Measurements from ENCODE around the gene CHL1.

DNA sequence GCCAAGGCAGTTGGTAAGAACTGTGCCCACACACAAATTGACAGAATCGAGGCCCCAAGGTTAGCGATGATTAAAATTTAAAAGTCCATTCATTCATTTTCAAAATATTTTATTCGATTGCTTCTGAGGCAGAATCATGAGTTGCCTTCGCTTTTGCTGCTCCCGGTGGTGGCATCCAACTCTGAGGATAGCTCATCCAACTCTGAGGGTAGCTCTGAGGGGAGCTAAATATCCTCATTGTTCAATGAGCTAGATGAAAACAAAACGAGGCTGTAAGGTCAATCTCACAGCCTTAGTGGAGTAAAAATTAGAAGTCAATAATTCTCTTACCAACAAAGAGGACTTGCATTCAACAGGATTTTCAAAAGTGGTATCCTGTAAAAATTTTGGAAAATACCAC lies 897 bp upstream of the CHL1 start:
- TF ChIP-seq, protein P1, sequence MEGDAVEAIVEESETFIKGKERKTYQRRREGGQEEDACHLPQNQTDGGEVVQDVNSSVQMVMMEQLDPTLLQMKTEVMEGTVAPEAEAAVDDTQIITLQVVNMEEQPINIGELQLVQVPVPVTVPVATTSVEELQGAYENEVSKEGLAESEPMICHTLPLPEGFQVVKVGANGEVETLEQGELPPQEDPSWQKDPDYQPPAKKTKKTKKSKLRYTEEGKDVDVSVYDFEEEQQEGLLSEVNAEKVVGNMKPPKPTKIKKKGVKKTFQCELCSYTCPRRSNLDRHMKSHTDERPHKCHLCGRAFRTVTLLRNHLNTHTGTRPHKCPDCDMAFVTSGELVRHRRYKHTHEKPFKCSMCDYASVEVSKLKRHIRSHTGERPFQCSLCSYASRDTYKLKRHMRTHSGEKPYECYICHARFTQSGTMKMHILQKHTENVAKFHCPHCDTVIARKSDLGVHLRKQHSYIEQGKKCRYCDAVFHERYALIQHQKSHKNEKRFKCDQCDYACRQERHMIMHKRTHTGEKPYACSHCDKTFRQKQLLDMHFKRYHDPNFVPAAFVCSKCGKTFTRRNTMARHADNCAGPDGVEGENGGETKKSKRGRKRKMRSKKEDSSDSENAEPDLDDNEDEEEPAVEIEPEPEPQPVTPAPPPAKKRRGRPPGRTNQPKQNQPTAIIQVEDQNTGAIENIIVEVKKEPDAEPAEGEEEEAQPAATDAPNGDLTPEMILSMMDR (conservative IDR thresholded peaks at IDR 0.05; ENCODE audit: low read depth, low read length), result no peak
- TF ChIP-seq EZH2 (IDR thresholded peaks at IDR 0.05; ENCODE audit: borderline replicate concordance, low read depth, low read length, poor library complexity, severe bottlenecking), result no peak
